Measurements from ENCODE around the gene CRYBB2. TPM values are rescaled to one million over a fixed set of nuclear protein-coding genes. Genes with fewer than 3 reads are reported as not detected.

The CRYBB2 gene
- total RNA-seq, 1 donor from 2014 or later: 0.81 TPM

GRCh38 chr22:25206998-25207397 is 12.4 kb upstream of the CRYBB2 start:
- no peak for DNase-seq (ENCODE audit: low spot score, unreplicated experiment)

GRCh38 chr22:25207553-25208157 is 11.8 kb upstream of the CRYBB2 start:
- Mint-ChIP-seq H3K9me3 (ENCODE audit: low read depth) (no peaks in the 10 kb centered on the region), H3K4me3 (ENCODE audit: low read depth) (no peak overlapping the region), H3K36me3 (ENCODE audit: insufficient read depth) (peaks cover 5% of the 10 kb centered on the region), H3K27me3 (no peaks in the 10 kb centered on the region), H3K27ac (no peak overlapping the region), H3K4me1 (ENCODE audit: low read depth) (no peaks in the 10 kb centered on the region)
- DNase-seq (ENCODE audit: low spot score, unreplicated experiment): no peak
- no peak for TF ChIP-seq CTCF (IDR thresholded peaks at IDR 0.05; ENCODE audit: unreplicated experiment)

More at GRCh38 chr22:25206998-25207397, 12.4 kb upstream of the CRYBB2 start:
- Mint-ChIP-seq H3K27me3 (no peaks in the 10 kb centered on the region), H3K36me3 (ENCODE audit: insufficient read depth) (peaks cover 5% of the 10 kb centered on the region), H3K4me1 (ENCODE audit: low read depth) (no peaks in the 10 kb centered on the region), H3K27ac (no peak overlapping the region), H3K9me3 (ENCODE audit: low read depth) (no peaks in the 10 kb centered on the region), H3K4me3 (ENCODE audit: low read depth) (no peak overlapping the region)
- TF ChIP-seq CTCF (IDR thresholded peaks at IDR 0.05; ENCODE audit: unreplicated experiment): no peak

- Mint-ChIP-seq H3K27ac (no peak overlapping the region), H3K4me3 (ENCODE audit: low read depth) (no peak overlapping the region), H3K36me3 (ENCODE audit: insufficient read depth) (peaks cover 6% of the 10 kb centered on the region), H3K27me3 (no peaks in the 10 kb centered on the region), H3K4me1 (ENCODE audit: low read depth) (no peaks in the 10 kb centered on the region), H3K9me3 (ENCODE audit: low read depth) (peaks cover 3% of the 10 kb centered on the region)
- TF ChIP-seq CTCF (IDR thresholded peaks at IDR 0.05; ENCODE audit: unreplicated experiment): no peak
- DNase-seq (ENCODE audit: low spot score, unreplicated experiment): no peak
Measured at GRCh38 chr22:25208328-25208727, 11.1 kb upstream of the CRYBB2 start.

GRCh38 chr22:25208743-25209505 is 10.5 kb upstream of the CRYBB2 start:
- H3K27ac Mint-ChIP-seq: no peak overlapping the region
- H3K9me3 Mint-ChIP-seq (ENCODE audit: low read depth): peaks cover 9% of the 10 kb centered on the region
- H3K4me1 Mint-ChIP-seq (ENCODE audit: low read depth): no peaks in the 10 kb centered on the region
- no peak for DNase-seq (ENCODE audit: low spot score, unreplicated experiment)
- no peaks in the 10 kb centered on the region for H3K27me3 Mint-ChIP-seq
- peaks cover 12% of the 10 kb centered on the region for H3K36me3 Mint-ChIP-seq (ENCODE audit: insufficient read depth)
- no peak overlapping the region for H3K4me3 Mint-ChIP-seq (ENCODE audit: low read depth)
- no peak for TF ChIP-seq CTCF (IDR thresholded peaks at IDR 0.05; ENCODE audit: unreplicated experiment)

- no peaks in the 10 kb centered on the region for H3K27me3 Mint-ChIP-seq
- TF ChIP-seq CTCF (IDR thresholded peaks at IDR 0.05; ENCODE audit: unreplicated experiment): no peak
Measured at GRCh38 chr22:25210793-25211192, 8.6 kb upstream of the CRYBB2 start.

More at GRCh38 chr22:25210793-25211192, 8.6 kb upstream of the CRYBB2 start:
- no peak for DNase-seq (ENCODE audit: low spot score, unreplicated experiment)
- Mint-ChIP-seq H3K4me3 (ENCODE audit: low read depth) (no peak overlapping the region), H3K4me1 (ENCODE audit: low read depth) (no peaks in the 10 kb centered on the region), H3K36me3 (ENCODE audit: insufficient read depth) (peaks cover 9% of the 10 kb centered on the region), H3K9me3 (ENCODE audit: low read depth) (peaks cover 12% of the 10 kb centered on the region), H3K27ac (no peak overlapping the region)
